Gastrocnemius medialis (tissue), 4 donors: Measurements from ENCODE around the gene CERK.

ENCODE experiments used
- CTCF ChIP-seq, 5 experiments: fragments of 450-650 bp in 3 of 5; fragments of 200-600 bp in 2 of 5; sonication (generic) in 2 of 5; IDR thresholded peaks in 4 of 5; conservative IDR thresholded peaks in 1 of 5; 1 replicate in 4 of 5; 2 replicates in 1 of 5; pipeline ENCODE4 v1.5.1; 2016 to 2019; ENCODE audit warnings: antibody characterized with exemption in 5 of 5, mild to moderate bottlenecking in 3 of 5, moderate library complexity in 3 of 5
- POLR2A ChIP-seq, 2 donors: fragments of 450-650 bp; IDR thresholded peaks; one replicate each; pipeline ENCODE4 v1.6.1; 2017; ENCODE audit warnings: antibody characterized with exemption in 2 of 2, mild to moderate bottlenecking in 2 of 2, moderate library complexity in 2 of 2

DNA sequence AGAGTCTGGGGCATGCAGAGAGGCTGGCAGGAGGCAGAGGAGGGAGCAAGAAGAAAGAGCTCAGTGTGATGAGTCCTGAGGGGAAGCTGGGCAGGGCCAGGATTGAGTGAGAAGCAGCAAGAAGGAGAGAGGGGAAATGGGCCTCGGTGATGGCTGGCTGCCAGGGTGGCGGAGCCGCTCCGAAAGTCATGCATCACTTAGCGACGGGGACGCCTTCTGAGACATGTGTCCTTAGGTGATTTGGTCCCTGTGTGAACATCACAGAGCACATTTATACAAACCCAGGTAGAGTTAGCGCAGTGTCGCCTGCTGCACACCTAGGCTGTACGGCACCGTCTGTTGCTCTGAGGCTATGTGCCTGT lies 39.5 kb upstream of the CERK start:
- no peak for TF ChIP-seq CTCF (IDR thresholded peaks at IDR 0.05 in 4 of 5, conservative IDR thresholded peaks at IDR 0.05 in 1 of 5)
- no peak for TF ChIP-seq POLR2A (IDR thresholded peaks at IDR 0.05)
